SK-N-SH (cell line): Measurements from ENCODE around the gene TBC1D19. TPM values are rescaled to one million over a fixed set of nuclear protein-coding genes. Genes with fewer than 3 reads are reported as not detected.

ENCODE experiments used
- CTCF ChIA-PET: fragments of 300-600, 350-600 bp; formaldehyde crosslinking; extraction: SDS; loops from one replicate; lab custom pipeline; 2021; lab: Yijun Ruan, JAX
- POLR2A ChIA-PET: fragments of 350-600 bp; sonication (Branson Sonifier 250); formaldehyde crosslinking; extraction: SDS; loops from one replicate; lab custom pipeline; 2020; ENCODE audit warnings: antibody characterized with exemption, inconsistent platforms; lab: Yijun Ruan, JAX
- DNase-seq: peaks from one replicate; pipeline ENCODE4 v3.0.0; 2012
- H2AFZ ChIP-seq: fragments of 200-600 bp; sonication (generic); 2 replicates; pipeline ENCODE4 v1.8.1; 2016; ENCODE audit warnings: antibody characterized with exemption, mild to moderate bottlenecking, low read depth
- H3F3A ChIP-seq: fragments of 200-600 bp; sonication (generic); replicated peaks from 2 replicates; pipeline ENCODE3; 2016; ENCODE audit warnings: antibody characterized with exemption, mild to moderate bottlenecking; ENCODE audit not compliant: insufficient read depth
- H3K27ac ChIP-seq, 2 experiments: fragments of 200-500 bp in 1 of 2; fragments of 200-600 bp in 1 of 2; sonication (Bioruptor generic) in 1 of 2; sonication (generic), shearing (Covaris generic) in 1 of 2; 2 replicates each; pipeline versions ENCODE4 v1.5.1 to v1.6.1; 2014 to 2016; ENCODE audit warnings: low read depth in 2 of 2, inconsistent platforms in 1 of 2, low read length in 1 of 2, mild to moderate bottlenecking in 1 of 2, mixed read lengths in 1 of 2
- H3K27me3 ChIP-seq: fragments of 200-600 bp; sonication (generic), shearing (Covaris generic); 2 replicates; pipeline ENCODE4 v1.6.1; 2016; ENCODE audit warnings: mixed run types; ENCODE audit not compliant: insufficient read depth
- H3K36me3 ChIP-seq, 2 experiments: fragments of 200-500 bp in 1 of 2; fragments of 200-600 bp in 1 of 2; sonication (Bioruptor generic) in 1 of 2; sonication (generic) in 1 of 2; replicated peaks in 1 of 2; 2 replicates each; pipeline versions ENCODE3 to v1.5.1; 2014 to 2016; ENCODE audit warnings: low read length in 1 of 2, mild to moderate bottlenecking in 1 of 2; ENCODE audit not compliant: insufficient read depth in 2 of 2, control insufficient read depth in 1 of 2
- H3K4me1 ChIP-seq, 2 experiments: fragments of 200-500 bp in 1 of 2; fragments of 200-600 bp in 1 of 2; sonication (Bioruptor generic) in 1 of 2; sonication (generic), shearing (Covaris generic) in 1 of 2; 2 replicates each; pipeline versions ENCODE4 v1.5.1 to v1.6.1; 2014 to 2016; ENCODE audit warnings: low read depth in 1 of 2, low read length in 1 of 2, mixed run types in 1 of 2; ENCODE audit not compliant: insufficient read depth in 2 of 2, control insufficient read depth in 1 of 2
- H3K4me2 ChIP-seq: fragments of 200-600 bp; sonication (generic), shearing (Covaris generic); 2 replicates; pipeline ENCODE4 v1.6.1; 2017; ENCODE audit warnings: mixed run types
- H3K4me3 ChIP-seq, 2 experiments: fragments of 200-500 bp in 1 of 2; fragments of 200-600 bp in 1 of 2; sonication (Bioruptor generic) in 1 of 2; sonication (generic), shearing (Covaris generic) in 1 of 2; 2 replicates each; pipeline versions ENCODE4 v1.5.1 to v1.8.1; 2014 to 2016; ENCODE audit warnings: low read depth in 2 of 2, inconsistent platforms in 1 of 2, low read length in 1 of 2, mild to moderate bottlenecking in 1 of 2, mixed read lengths in 1 of 2, moderate library complexity in 1 of 2
- H3K79me2 ChIP-seq: fragments of 200-600 bp; sonication (generic); 2 replicates; pipeline ENCODE4 v1.8.1; 2017; ENCODE audit warnings: mild to moderate bottlenecking; ENCODE audit not compliant: insufficient read depth
- H3K9ac ChIP-seq: fragments of 200-600 bp; sonication (generic); 2 replicates; pipeline ENCODE4 v1.6.1; 2017; ENCODE audit warnings: mixed run types
- H3K9me2 ChIP-seq: fragments of 200-600 bp; sonication (generic); 2 replicates; pipeline ENCODE4 v1.6.1; 2017; ENCODE audit warnings: mixed run types
- H3K9me3 ChIP-seq: fragments of 200-600 bp; sonication (generic); 2 replicates; pipeline ENCODE4 v1.6.1; 2017; ENCODE audit warnings: mixed run types, mild to moderate bottlenecking, moderate library complexity
- H4K20me1 ChIP-seq: fragments of 200-600 bp; sonication (generic); 2 replicates; pipeline ENCODE4 v1.6.1; 2017; ENCODE audit warnings: mild to moderate bottlenecking, mixed run types; ENCODE audit not compliant: insufficient read depth
- FOXM1 ChIP-seq: IDR thresholded peaks from 2 replicates; pipeline ENCODE4 v1.4.0; 2012; ENCODE audit warnings: low read depth, mild to moderate bottlenecking
- GABPA ChIP-seq: IDR thresholded peaks from 2 replicates; pipeline ENCODE4 v1.4.0; 2012; ENCODE audit warnings: low read depth, mild to moderate bottlenecking
- GATA2 ChIP-seq: sonication (generic); formaldehyde crosslinking; IDR thresholded peaks from 2 replicates; pipeline ENCODE4 v1.5.0; 2020; ENCODE audit warnings: mild to moderate bottlenecking, missing genetic modification reagents
- NFIC ChIP-seq: IDR thresholded peaks from 2 replicates; pipeline ENCODE4 v1.4.0; 2012; ENCODE audit warnings: borderline replicate concordance
- NRF1 ChIP-seq: IDR thresholded peaks from 2 replicates; pipeline ENCODE4 v1.6.1; 2012; ENCODE audit warnings: low read depth, mild to moderate bottlenecking, low read length
- RAD21 ChIP-seq: IDR thresholded peaks from 2 replicates; pipeline ENCODE4 v1.6.1; 2012; ENCODE audit warnings: mild to moderate bottlenecking, low read length
- RCOR1 ChIP-seq: fragments of 150-350 bp; IDR thresholded peaks from 2 replicates; pipeline ENCODE4 v1.6.1; 2017; ENCODE audit warnings: antibody characterized with exemption, low read length
- RFX5 ChIP-seq: IDR thresholded peaks from 2 replicates; pipeline ENCODE4 v1.6.1; 2012; ENCODE audit warnings: mild to moderate bottlenecking, improper control_type of control experiment, low read length
- RXRA ChIP-seq: IDR thresholded peaks from 2 replicates; pipeline ENCODE4 v1.4.0; 2012; ENCODE audit warnings: low read depth, mild to moderate bottlenecking, borderline replicate concordance
- TCF12 ChIP-seq: IDR thresholded peaks from 2 replicates; pipeline ENCODE4 v1.4.0; 2012
- WGBS: methylation state at CpG from one replicate; pipeline ENCODE4 v1.1.6; 2017; ENCODE audit warnings: low lambda C conversion rate; 5-methylcytosine and 5-hydroxymethylcytosine counted together
- polyA plus RNA-seq, 3 experiments: library from polyadenylated mRNA; depleted of rRNA; stranded (reverse); fragments of >200 nt; gene quantifications; 2 replicates each; pipeline ENCODE4 v1.2.3, GENCODE V29; 2012
- TF ChIP-seq, protein P1 (sequence below): IDR thresholded peaks from 2 replicates; pipeline ENCODE4 v1.4.0; 2012; ENCODE audit warnings: low read depth
- TF ChIP-seq, protein P2 (sequence below): IDR thresholded peaks from 2 replicates; pipeline ENCODE4; 2012
- TF ChIP-seq, protein P3 (sequence below): IDR thresholded peaks from 2 replicates; pipeline ENCODE4 v1.4.0; 2012; ENCODE audit warnings: low read depth, borderline replicate concordance
- TF ChIP-seq, protein P4 (sequence below): fragments of 200-600 bp; sonication (generic); IDR thresholded peaks from 2 replicates; pipeline ENCODE4 v1.6.1; 2017; ENCODE audit warnings: antibody characterized with exemption, mild to moderate bottlenecking, moderate library complexity

TBC1D19 gene
- polyA plus RNA-seq, 1 of the 3 experiments (the other 2 are of a cell fraction), result 4.2 TPM

DNA sequence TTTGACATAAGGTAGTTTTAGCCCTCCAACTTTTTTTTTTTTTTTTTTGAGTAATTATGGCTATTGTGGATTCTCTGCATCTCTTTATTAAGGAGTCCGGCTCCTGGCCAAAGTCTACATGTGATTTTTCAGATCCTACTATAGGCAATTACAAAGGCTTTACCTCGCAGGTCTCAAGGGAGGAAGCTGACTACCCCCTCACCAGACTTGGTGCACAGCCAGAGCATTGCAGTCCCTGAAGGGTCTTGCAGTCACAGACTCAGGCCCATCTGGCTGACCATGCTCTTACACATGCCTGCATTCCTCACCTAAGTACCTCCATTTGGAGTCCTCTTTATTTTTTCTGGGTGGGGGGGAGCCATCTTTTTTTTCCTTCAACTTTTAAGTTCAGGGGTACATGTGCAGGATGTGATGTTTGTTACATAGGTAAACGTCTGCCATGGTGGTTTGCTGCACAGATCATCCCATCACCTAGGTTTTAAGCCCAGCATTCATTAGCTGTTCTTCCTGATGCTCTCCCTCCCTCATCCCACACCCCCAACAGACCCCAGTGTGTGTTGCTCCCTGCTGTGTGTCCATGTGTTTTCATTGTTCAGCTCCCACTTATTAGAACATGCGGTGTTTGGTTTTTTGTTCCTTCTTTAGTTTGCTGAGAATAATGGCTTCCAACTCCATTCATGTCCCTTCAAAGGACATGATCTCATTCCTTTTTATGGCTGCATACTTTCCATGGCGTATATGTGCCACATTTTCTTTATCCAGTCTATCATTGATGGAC, 188.4 kb downstream of the TBC1D19 start:
- H3K9me3 ChIP-seq, result no peaks in the 10 kb centered on the region
- H3K9me2 ChIP-seq, result no peaks in the 10 kb centered on the region
- no peak overlapping the region for H3K27ac ChIP-seq
- no peak overlapping the region for H2AFZ ChIP-seq
- H4K20me1 ChIP-seq, result no peaks in the 10 kb centered on the region
- H3K36me3 ChIP-seq, result peaks cover 4 to 24% of the 10 kb centered on the region in 2 experiments
- no peaks in the 10 kb centered on the region for H3F3A ChIP-seq
- no peak overlapping the region for H3K9ac ChIP-seq
- no peaks in the 10 kb centered on the region for H3K27me3 ChIP-seq
- no peaks in the 10 kb centered on the region for H3K4me1 ChIP-seq
- WGBS, result 86% methylated on average over 5 of the region's 5 CpGs
- ChIA-PET CTCF (no interaction called here), POLR2A (no interaction called here)
- no peaks in the 10 kb centered on the region for H3K79me2 ChIP-seq
- no peak for DNase-seq
- no peak overlapping the region for H3K4me2 ChIP-seq
- TF ChIP-seq FOXM1 (no peak), RFX5 (no peak), GABPA (no peak), RCOR1 (no peak), RAD21 (no peak), GATA2 (CRISPR knock-in tag) (no peak)
- TF ChIP-seq, protein P1, sequence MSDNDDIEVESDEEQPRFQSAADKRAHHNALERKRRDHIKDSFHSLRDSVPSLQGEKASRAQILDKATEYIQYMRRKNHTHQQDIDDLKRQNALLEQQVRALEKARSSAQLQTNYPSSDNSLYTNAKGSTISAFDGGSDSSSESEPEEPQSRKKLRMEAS, result no peak
- TF ChIP-seq, protein P2, sequence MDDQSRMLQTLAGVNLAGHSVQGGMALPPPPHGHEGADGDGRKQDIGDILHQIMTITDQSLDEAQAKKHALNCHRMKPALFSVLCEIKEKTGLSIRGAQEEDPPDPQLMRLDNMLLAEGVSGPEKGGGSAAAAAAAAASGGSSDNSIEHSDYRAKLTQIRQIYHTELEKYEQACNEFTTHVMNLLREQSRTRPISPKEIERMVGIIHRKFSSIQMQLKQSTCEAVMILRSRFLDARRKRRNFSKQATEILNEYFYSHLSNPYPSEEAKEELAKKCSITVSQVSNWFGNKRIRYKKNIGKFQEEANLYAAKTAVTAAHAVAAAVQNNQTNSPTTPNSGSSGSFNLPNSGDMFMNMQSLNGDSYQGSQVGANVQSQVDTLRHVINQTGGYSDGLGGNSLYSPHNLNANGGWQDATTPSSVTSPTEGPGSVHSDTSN, result no peak
- TF ChIP-seq, protein P3, sequence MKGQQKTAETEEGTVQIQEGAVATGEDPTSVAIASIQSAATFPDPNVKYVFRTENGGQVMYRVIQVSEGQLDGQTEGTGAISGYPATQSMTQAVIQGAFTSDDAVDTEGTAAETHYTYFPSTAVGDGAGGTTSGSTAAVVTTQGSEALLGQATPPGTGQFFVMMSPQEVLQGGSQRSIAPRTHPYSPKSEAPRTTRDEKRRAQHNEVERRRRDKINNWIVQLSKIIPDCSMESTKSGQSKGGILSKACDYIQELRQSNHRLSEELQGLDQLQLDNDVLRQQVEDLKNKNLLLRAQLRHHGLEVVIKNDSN, result no peak
- TF ChIP-seq, protein P4, sequence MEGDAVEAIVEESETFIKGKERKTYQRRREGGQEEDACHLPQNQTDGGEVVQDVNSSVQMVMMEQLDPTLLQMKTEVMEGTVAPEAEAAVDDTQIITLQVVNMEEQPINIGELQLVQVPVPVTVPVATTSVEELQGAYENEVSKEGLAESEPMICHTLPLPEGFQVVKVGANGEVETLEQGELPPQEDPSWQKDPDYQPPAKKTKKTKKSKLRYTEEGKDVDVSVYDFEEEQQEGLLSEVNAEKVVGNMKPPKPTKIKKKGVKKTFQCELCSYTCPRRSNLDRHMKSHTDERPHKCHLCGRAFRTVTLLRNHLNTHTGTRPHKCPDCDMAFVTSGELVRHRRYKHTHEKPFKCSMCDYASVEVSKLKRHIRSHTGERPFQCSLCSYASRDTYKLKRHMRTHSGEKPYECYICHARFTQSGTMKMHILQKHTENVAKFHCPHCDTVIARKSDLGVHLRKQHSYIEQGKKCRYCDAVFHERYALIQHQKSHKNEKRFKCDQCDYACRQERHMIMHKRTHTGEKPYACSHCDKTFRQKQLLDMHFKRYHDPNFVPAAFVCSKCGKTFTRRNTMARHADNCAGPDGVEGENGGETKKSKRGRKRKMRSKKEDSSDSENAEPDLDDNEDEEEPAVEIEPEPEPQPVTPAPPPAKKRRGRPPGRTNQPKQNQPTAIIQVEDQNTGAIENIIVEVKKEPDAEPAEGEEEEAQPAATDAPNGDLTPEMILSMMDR, result no peak
- TF ChIP-seq, all 33 proteins: peak for 0
- no peak overlapping the region for H3K4me3 ChIP-seq

DNA sequence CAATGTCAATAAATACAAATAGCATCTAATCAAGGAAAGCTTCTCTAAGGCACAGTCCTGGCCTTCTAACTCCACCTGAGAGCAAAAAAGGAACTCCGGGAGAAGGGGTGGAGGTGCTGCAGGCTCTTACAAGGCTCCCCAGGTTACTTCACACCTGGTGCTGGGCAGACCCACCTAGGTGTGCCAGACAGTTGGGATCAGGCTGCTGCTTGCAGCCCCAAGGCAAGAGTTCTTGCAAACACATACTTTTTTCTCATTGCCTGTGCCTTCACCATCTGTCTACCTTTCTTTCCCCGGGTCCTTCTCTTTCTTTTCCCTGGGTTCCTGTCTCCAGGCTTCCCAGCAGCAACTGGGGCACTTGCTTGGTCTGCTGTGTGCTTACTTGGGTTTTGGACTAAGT, 195.3 kb downstream of the TBC1D19 start:
- Histone ChIP-seq H3K4me1 (peaks cover 5 to 37% of the 10 kb centered on the region in 2 experiments), H3K27ac (peak overlapping the region in 1 of 2 experiments; percentile 26; a peak in 1 of 4 replicates), H3F3A (peaks cover 34% of the 10 kb centered on the region), H3K79me2 (no peaks in the 10 kb centered on the region), H4K20me1 (no peaks in the 10 kb centered on the region; the same call in 1 of the 2 replicates), H3K9ac (no peak overlapping the region), H3K4me3 (no peak overlapping the region), H3K4me2 (no peak overlapping the region), H3K27me3 (no peaks in the 10 kb centered on the region), H3K9me3 (no peaks in the 10 kb centered on the region), H2AFZ (no peak overlapping the region), H3K9me2 (no peaks in the 10 kb centered on the region), H3K36me3 (peaks cover 0 to 3% of the 10 kb centered on the region in 2 experiments)
- no peak for TF ChIP-seq NRF1
- no peak for TF ChIP-seq RXRA
- TF ChIP-seq NFIC, result no peak
- TF ChIP-seq RAD21, result no peak
- TF ChIP-seq TCF12, result no peak
- no peak for TF ChIP-seq GATA2 (CRISPR knock-in tag)
- WGBS, result 96% methylated on average over 2 of the region's 2 CpGs
- ChIA-PET POLR2A (no interaction called here), CTCF (no interaction called here)
- no peak for DNase-seq
